ENCODE results near the gene TRPC4AP.

DNA sequence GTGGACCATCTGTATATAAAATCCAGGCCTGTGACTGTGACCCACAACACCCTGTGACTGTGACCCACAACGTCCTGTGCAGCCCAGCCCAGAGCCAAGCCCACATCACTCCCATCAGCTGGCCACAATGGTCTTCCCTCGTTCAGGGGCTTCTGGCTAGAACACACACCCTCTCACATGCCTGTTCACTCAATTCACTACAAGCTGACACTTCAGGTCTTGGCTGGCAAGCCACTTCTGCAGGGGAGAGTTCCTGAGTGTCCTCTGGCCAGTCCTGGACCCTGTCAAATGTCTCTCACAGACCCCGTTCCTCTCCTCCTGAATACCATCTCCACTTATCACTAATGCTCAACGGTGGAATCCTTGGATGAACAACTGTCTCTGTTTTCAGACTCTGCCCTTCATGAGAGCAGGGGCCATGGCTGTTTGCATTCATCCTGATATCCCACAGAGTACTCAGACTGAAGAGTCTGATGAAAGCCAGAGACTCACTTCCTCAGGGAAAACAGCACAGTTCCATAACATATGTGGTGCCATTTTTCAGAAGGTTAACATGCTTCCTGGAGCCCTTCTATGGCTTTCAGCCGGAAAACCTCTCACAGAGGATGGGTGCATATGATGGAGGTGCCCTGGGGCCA is 80.9 kb downstream of the TRPC4AP start:
- TF ChIP-seq, protein P1, sequence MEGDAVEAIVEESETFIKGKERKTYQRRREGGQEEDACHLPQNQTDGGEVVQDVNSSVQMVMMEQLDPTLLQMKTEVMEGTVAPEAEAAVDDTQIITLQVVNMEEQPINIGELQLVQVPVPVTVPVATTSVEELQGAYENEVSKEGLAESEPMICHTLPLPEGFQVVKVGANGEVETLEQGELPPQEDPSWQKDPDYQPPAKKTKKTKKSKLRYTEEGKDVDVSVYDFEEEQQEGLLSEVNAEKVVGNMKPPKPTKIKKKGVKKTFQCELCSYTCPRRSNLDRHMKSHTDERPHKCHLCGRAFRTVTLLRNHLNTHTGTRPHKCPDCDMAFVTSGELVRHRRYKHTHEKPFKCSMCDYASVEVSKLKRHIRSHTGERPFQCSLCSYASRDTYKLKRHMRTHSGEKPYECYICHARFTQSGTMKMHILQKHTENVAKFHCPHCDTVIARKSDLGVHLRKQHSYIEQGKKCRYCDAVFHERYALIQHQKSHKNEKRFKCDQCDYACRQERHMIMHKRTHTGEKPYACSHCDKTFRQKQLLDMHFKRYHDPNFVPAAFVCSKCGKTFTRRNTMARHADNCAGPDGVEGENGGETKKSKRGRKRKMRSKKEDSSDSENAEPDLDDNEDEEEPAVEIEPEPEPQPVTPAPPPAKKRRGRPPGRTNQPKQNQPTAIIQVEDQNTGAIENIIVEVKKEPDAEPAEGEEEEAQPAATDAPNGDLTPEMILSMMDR (IDR thresholded peaks at IDR 0.05) = no peak
- TF ChIP-seq POLR2A (IDR thresholded peaks at IDR 0.05) = no peak
